DND-41 (cell line): ENCODE data around the gene ANKRD31.
A peak's percentile ranks its signal among the peaks of the same experiment; 100 is the strongest.

Experiments
- CTCF ChIP-seq: IDR thresholded peaks from 2 replicates; pipeline ENCODE4 v1.5.1; 2012; ENCODE audit warnings: borderline replicate concordance, low read length, moderate library complexity, mild to moderate bottlenecking; ENCODE audit not compliant: poor library complexity, severe bottlenecking; ENCODE audit errors: extremely low read depth
- EZH2 ChIP-seq: IDR thresholded peaks from 3 replicates; pipeline ENCODE4 v1.6.1; 2012; ENCODE audit warnings: borderline replicate concordance, low read depth, mild to moderate bottlenecking, moderate library complexity, low read length, inconsistent platforms; ENCODE audit not compliant: severe bottlenecking

GRCh38 chr5:75265731-75266130 is 29.1 kb upstream of the ANKRD31 start:
- TF ChIP-seq CTCF (peak; percentile 48), EZH2 (no peak)
